K562 (cell line): ENCODE results near the gene AGPAT4. TPM values are rescaled to one million over a fixed set of nuclear protein-coding genes. Genes with fewer than 3 reads are reported as not detected.

Source experiments
- ATAC-seq: fragments of 200-7000 bp; cut with Tn5 transposase; 3 replicates; pipeline ENCODE4 v1.9.1; 2020; ENCODE audit warnings: moderate library complexity
- BruUV-seq: library from RNA; stranded (reverse); fragments of 400-500 nt; replicated peaks from 2 replicates; lab custom pipeline; 2021; lab: Mats Ljungman, UMichigan
- CTCF ChIA-PET: fragments of 300-600 bp; formaldehyde crosslinking; extraction: SDS; loops from one replicate; lab custom pipeline; 2021; ENCODE audit warnings: low intra/inter-chr PET ratio; lab: Yijun Ruan, JAX
- POLR2A ChIA-PET: fragments of 300-600, 350-650 bp; sonication (Branson Sonifier 250); formaldehyde crosslinking; extraction: SDS; loops from one replicate; lab custom pipeline; 2021; ENCODE audit warnings: antibody characterized with exemption, inconsistent platforms; lab: Yijun Ruan, JAX
- DNase-seq, 4 experiments: peaks; one replicate each; pipeline versions ENCODE4 v3.0.0 to v3.0.0-alpha.2; 2011 to 2018; ENCODE audit warnings: low spot score in 3 of 4, mixed read lengths in 3 of 4; ENCODE audit errors: extremely low read depth in 1 of 4
- FAIRE-seq: peaks from 2 replicates; lab custom pipeline; 2011; peaks lifted over from hg19 to GRCh38; lab: Jason Lieb, UNC
- H2AFZ ChIP-seq: 2 replicates; pipeline ENCODE4 v1.6.0; 2011; ENCODE audit warnings: low read depth, low read length, control low read depth, inconsistent platforms
- H3K27ac ChIP-seq: fragments of 200-600 bp; 3 replicates; pipeline ENCODE4 v1.8.0; 2011; ENCODE audit warnings: low read depth, mild to moderate bottlenecking, control low read depth, inconsistent platforms, low read length, moderate library complexity, mixed read lengths; ENCODE audit errors: extremely low read depth
- H3K27me3 ChIP-seq, 2 experiments: fragments of 300-600 bp in 1 of 2; 2 replicates in 1 of 2; 3 replicates in 1 of 2; pipeline versions ENCODE4 v1.6.0 to v1.8.0; 2011; ENCODE audit warnings: inconsistent platforms in 2 of 2, low read length in 2 of 2, mild to moderate bottlenecking in 1 of 2, mixed read lengths in 1 of 2, moderate library complexity in 1 of 2; ENCODE audit not compliant: control insufficient read depth in 2 of 2, insufficient read depth in 2 of 2
- H3K36me3 ChIP-seq: fragments of 300-600 bp; 3 replicates; pipeline ENCODE4 v1.8.0; 2011; ENCODE audit warnings: mild to moderate bottlenecking, low read length, inconsistent platforms; ENCODE audit not compliant: control insufficient read depth, insufficient read depth
- H3K4me1 ChIP-seq, 2 experiments: fragments of 200-600 bp in 1 of 2; replicated peaks in 1 of 2; 2 replicates in 1 of 2; 3 replicates in 1 of 2; pipeline versions ENCODE4 v1.5.1 to v1.8.0; 2011; ENCODE audit warnings: inconsistent platforms in 2 of 2, low read length in 2 of 2, mild to moderate bottlenecking in 1 of 2, mixed read lengths in 1 of 2, moderate library complexity in 1 of 2; ENCODE audit not compliant: control insufficient read depth in 2 of 2, insufficient read depth in 2 of 2
- H3K4me2 ChIP-seq: 2 replicates; pipeline ENCODE4 v1.6.1; 2011; ENCODE audit warnings: low read length, control low read depth, inconsistent platforms, mixed read lengths; ENCODE audit not compliant: insufficient read depth
- H3K4me3 ChIP-seq: fragments of 200-600 bp; sonication (generic), shearing (Covaris generic); 2 replicates; pipeline ENCODE4 v1.5.1; 2016; ENCODE audit warnings: control low read depth, inconsistent platforms
- H3K79me2 ChIP-seq: fragments of 200-600 bp; 3 replicates; pipeline ENCODE4 v1.8.0; 2011; ENCODE audit warnings: low read length, inconsistent platforms; ENCODE audit not compliant: control insufficient read depth, insufficient read depth
- H3K9ac ChIP-seq, 2 experiments: 2 replicates each; pipeline versions ENCODE4 v1.6.0 to v1.6.1; 2011; ENCODE audit warnings: low read depth in 2 of 2, low read length in 2 of 2, control low read depth in 1 of 2, inconsistent platforms in 1 of 2, mild to moderate bottlenecking in 1 of 2, mixed read lengths in 1 of 2; ENCODE audit not compliant: insufficient read depth in 1 of 2
- H3K9me1 ChIP-seq: one replicate; pipeline ENCODE4 v1.6.0; 2011; ENCODE audit warnings: inconsistent platforms, mild to moderate bottlenecking, low read length, moderate library complexity; ENCODE audit not compliant: control insufficient read depth, insufficient read depth
- H3K9me3 ChIP-seq: replicated peaks from 2 replicates; pipeline ENCODE4 v1.5.1; 2011; ENCODE audit warnings: low read depth, low read length, inconsistent platforms; ENCODE audit not compliant: control insufficient read depth, insufficient read depth
- H4K20me1 ChIP-seq: replicated peaks from 2 replicates; pipeline ENCODE4 v1.6.1; 2011; ENCODE audit warnings: low read length, inconsistent platforms, mixed read lengths; ENCODE audit not compliant: control insufficient read depth, insufficient read depth
- CREBBP ChIP-seq: IDR thresholded peaks from one replicate; pipeline ENCODE4 v1.6.1; 2012; ENCODE audit warnings: low read depth, mild to moderate bottlenecking, control low read depth, inconsistent platforms, low read length
- ETS2 ChIP-seq: IDR thresholded peaks from 2 replicates; pipeline ENCODE4 v1.6.1; 2016; ENCODE audit warnings: borderline replicate concordance, missing genetic modification characterization, mild to moderate bottlenecking, moderate library complexity, missing compliant biosample characterization; ENCODE audit not compliant: poor library complexity, severe bottlenecking
- HMG20B ChIP-seq: fragments of 250-450 bp; sonication (Bioruptor Pico); IDR thresholded peaks from 2 replicates; pipeline ENCODE4 v1.5.0; 2021; ENCODE audit warnings: mild to moderate bottlenecking
- HOMEZ ChIP-seq: fragments of 250-450 bp; sonication (Bioruptor Pico); IDR thresholded peaks from 2 replicates; pipeline ENCODE4 v1.4.0; 2020; ENCODE audit warnings: mild to moderate bottlenecking, moderate library complexity
- ILF3 ChIP-seq: fragments of 450-650 bp; IDR thresholded peaks from 2 replicates; pipeline ENCODE4 v1.6.1; 2018; ENCODE audit warnings: antibody characterized with exemption, mild to moderate bottlenecking, moderate library complexity, borderline replicate concordance
- NR3C1 ChIP-seq: sonication (generic); formaldehyde crosslinking; IDR thresholded peaks from 2 replicates; pipeline ENCODE4 v1.8.1; 2022; ENCODE audit warnings: missing genetic modification reagents
- PKNOX1 ChIP-seq: fragments of 450-650 bp; IDR thresholded peaks from 2 replicates; pipeline ENCODE4 v1.6.1; 2016
- SMARCA4 ChIP-seq: fragments of 450-650 bp; IDR thresholded peaks from 2 replicates; pipeline ENCODE4 v1.6.1; 2016
- SMC3 ChIP-seq: conservative IDR thresholded peaks from 2 replicates; pipeline ENCODE4 v1.6.1; 2011; ENCODE audit warnings: low read depth, low read length, improper control_type of control experiment; ENCODE audit not compliant: insufficient read depth
- ZBTB9 ChIP-seq: fragments of 450-650 bp; formaldehyde crosslinking; IDR thresholded peaks from 2 replicates; pipeline ENCODE4 v1.4.0; 2020; ENCODE audit warnings: mild to moderate bottlenecking, moderate library complexity
- ZFPM2 ChIP-seq: fragments of 250-450 bp; sonication (Bioruptor Pico); IDR thresholded peaks from 2 replicates; pipeline ENCODE4 v1.5.1; 2022; ENCODE audit warnings: mild to moderate bottlenecking
- ZNF644 ChIP-seq: fragments of 200-800 bp; sonication (Bioruptor generic); IDR thresholded peaks from 2 replicates; pipeline ENCODE4 v1.6.1; 2016; ENCODE audit warnings: low read depth, missing genetic modification characterization, missing compliant biosample characterization
- WGBS: fragments of 100-300 bp; shearing (Covaris generic); methylation state at CpG from one replicate; pipeline ENCODE4 v1.1.6; 2016; ENCODE audit warnings: low coverage, mixed read lengths; ENCODE audit not compliant: insufficient coverage; ENCODE audit errors: missing lambda C conversion rate; 5-methylcytosine and 5-hydroxymethylcytosine counted together
- in situ Hi-C: fragments of 300-500 bp; cut with MboI; formaldehyde crosslinking; loops from 4 replicates; pipeline ENCODE4 v1.15.0; 2018; ENCODE audit warnings: inconsistent platforms, mixed read lengths
- intact Hi-C: fragments of 100-400 bp; cut with micrococcal nuclease; formaldehyde crosslinking; loops from 2 replicates; pipeline ENCODE4 v1.14.2; 2022
- polyA plus RNA-seq, 8 experiments: library from polyadenylated mRNA; depleted of rRNA in 4 of 8; stranded (reverse) in 5 of 8; unstranded in 3 of 8; fragments of >200 nt; fragmentation: Nextera tagmentation in 2 of 8; fragmentation: Illumina TruSeq in 1 of 8; extraction: Ambion mirVana in 2 of 8; extraction: Trizol in 1 of 8; gene quantifications; 2 replicates each; pipeline versions ENCODE4 v1.2.1 to v1.2.3, GENCODE V29; 2011 to 2014; ENCODE audit warnings: inconsistent platforms in 1 of 8, missing spikeins in 1 of 8
- total RNA-seq, 7 experiments: library from RNA; depleted of rRNA in 6 of 7; stranded (reverse); fragments of >200 nt in 6 of 7; fragmentation: Illumina TruSeq in 2 of 7; extraction: Trizol in 2 of 7; gene quantifications; 2 replicates each; pipeline versions ENCODE4 v1.2.1 to v1.2.3, GENCODE V29; 2011 to 2021; ENCODE audit warnings: low replicate concordance in 1 of 7

The AGPAT4 gene
- total and polyA plus RNA-seq, 9 of the 15 experiments (the other 6 are each of a cell fraction or from before 2014, with no cell fraction given) = 2.2 to 15.0 (median 5.7) TPM

- no peaks in the 10 kb centered on the region for H3K79me2 ChIP-seq
- H3K36me3 ChIP-seq = 0 out of 3 replicates have a peak, but pooled peaks cover 3% of the 10 kb centered on the region
- BruUV-seq = no TSS peak
- no peaks in the 10 kb centered on the region for H3K4me1 ChIP-seq
- H3K27me3 ChIP-seq = no peaks in the 10 kb centered on the region
- no peak overlapping the region for H3K27ac ChIP-seq
- FAIRE-seq = no peak
- H4K20me1 ChIP-seq = no peaks in the 10 kb centered on the region
- POLR2A ChIA-PET = interaction anchor here (0.6 to 1.7 kb wide), 2 partner anchors 30 to 387 kb away, joined by 3 to 5 read pairs; no protein-coding TSS in a partner anchor
- TF ChIP-seq ZBTB9 (CRISPR knock-in tag) (no peak), SMARCA4 (no peak), ILF3 (no peak), HMG20B (CRISPR knock-in tag) (no peak), ZNF644 (tag) (no peak), ETS2 (no peak), ZFPM2 (CRISPR knock-in tag) (no peak), HOMEZ (no peak), CREBBP (no peak), NR3C1 (no peak), PKNOX1 (no peak), SMC3 (no peak)
- no peak overlapping the region for H2AFZ ChIP-seq
- no peak overlapping the region for H3K9ac ChIP-seq
- in situ Hi-C loops = no loop called here
- H3K4me2 ChIP-seq = no peak overlapping the region
- H3K4me3 ChIP-seq = no peak overlapping the region
- WGBS = 60% methylated on average over 5 of the region's 5 CpGs
- intact Hi-C loops = no loop called here
- H3K9me1 ChIP-seq = no peaks in the 10 kb centered on the region
- CTCF ChIA-PET = no interaction called here
- H3K9me3 ChIP-seq = 0 out of 2 replicates have a peak, but pooled peaks cover 4% of the 10 kb centered on the region
- DNase-seq = no peak
- no peak for ATAC-seq
Measured at GRCh38 chr6:161284653-161285052, 10.8 kb upstream of the AGPAT4 start.
